HG03060 (cell line): ENCODE data around the gene RSRP1.

Experiments used
- ATAC-seq: cut with Tn5 transposase; IDR thresholded peaks from one replicate; pipeline ENCODE4 v1.9.1; 2021; ENCODE audit warnings: low read depth, moderate number of reproducible peaks; ENCODE audit not compliant: unreplicated experiment

The RSRP1 gene

DNA sequence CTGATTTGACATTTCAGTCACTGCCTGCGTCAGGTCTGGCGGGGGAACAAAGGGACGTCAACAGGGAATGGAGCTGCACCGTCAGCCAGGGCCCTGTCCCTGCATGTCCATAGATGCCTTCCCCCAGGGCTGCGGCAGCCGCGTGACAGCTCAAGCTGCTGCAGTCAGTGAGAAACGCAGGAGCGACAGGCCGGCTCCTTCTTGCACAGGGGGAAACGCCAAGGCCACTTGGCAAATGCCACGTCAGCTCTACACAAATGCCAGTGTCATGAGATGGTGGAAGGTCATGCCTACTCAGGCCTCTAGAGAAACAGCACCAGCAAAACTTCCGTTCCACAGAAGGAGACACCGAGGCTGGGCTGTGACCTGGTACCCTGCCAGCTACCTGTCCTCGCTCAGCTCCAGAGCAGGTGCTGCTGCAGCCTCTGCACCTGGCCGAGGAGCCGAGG is 52.7 kb downstream of the RSRP1 start:
- no peak for ATAC-seq

DNA sequence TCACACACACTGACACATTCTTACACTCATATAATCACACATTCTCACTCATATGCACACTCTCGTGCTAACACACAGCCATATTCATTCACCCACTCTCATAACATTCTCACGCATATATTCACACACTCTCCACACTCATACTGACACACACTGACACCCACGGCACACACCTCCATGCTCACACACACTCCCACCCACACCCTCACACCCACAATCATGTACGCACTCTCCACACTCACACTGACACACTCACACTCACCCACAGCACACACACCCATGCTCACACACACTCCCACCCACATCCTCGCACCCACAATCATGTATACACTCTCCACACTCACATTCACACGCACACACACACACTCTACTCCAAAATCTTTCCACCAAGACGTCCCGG is 53.2 kb downstream of the RSRP1 start:
- no peak for ATAC-seq

DNA sequence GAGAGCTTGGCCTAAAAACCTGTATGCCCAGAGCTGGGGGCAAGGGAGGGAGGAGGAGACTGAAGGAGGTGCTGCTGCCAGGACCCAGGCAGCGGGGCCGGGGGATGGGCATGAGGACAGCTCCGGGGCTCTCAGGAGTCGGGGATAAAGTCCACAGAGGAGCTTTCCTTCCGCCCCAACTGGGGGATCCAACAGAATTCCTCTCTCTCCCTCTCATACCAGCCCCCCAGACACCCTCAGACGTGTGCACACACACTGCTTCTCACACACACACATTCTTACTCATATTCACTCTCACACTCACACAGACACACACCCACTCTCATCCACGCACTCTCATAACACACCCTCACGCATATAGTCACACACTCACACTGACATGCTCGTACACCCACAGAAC is 54.0 kb downstream of the RSRP1 start:
- no peak for ATAC-seq
